ENCODE results near the gene LCT.

Gene LCT

GRCh38 chr2:135741043-135741394 lies 96.0 kb downstream of the LCT start:
- DNase-seq: no peak

GRCh38 chr2:135740206-135740605 lies 96.8 kb downstream of the LCT start:
- DNase-seq: no peak
